OCI-M1 (cell line): ENCODE data around the gene ATG10.
"Not testable (repeated sequence)": the region's sequence is repeated elsewhere in the genome, so short reads cannot be mapped to it uniquely, and the experiment has no call there.

Experiments
- DNase-seq: peaks from one replicate; lab custom pipeline; 2025; lab: John Stamatoyannopoulos, UW

The ATG10 gene

DNA sequence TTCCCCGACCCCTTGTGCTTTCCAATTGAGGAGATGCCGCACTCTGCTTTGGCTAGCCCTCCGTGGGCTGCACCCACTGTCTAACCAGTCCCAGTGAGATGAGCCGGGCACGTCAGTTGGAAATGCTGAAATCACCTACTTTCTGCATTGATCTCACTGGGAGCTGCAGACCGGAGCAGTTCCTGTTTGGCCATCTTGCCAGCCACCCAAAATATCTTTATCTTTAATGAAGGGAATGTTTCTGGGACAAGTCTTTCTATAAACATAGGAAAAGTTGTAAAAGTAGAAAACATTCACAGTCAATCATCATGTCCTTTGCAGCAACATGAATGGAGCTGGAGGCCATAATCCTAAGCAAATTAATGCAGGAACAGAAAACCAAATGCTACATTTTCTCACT, 158.8 kb downstream of the ATG10 start:
- no peak for DNase-seq

DNA sequence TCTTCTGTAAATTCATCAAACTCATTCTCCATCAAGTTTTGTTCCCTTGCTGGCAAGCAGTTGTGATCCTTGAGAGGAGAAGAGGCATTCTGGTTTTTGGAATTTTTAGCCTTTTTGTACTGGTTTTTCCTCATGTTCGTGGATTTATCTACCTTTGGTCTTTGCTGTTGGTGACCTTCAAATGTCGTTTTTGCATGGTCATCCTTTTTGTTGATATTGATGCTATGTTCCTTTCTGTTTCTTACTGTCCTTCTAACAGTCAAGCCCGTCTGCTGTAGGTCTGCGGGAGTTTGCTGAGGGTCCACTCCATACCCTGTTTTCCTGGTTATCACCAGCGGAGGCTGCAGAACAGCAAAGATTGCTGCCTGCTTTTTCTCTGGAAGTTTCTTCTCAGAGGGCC, 165.4 kb downstream of the ATG10 start:
- no peak for DNase-seq

GRCh38 chr5:82139837-82140236, 168.0 kb downstream of the ATG10 start:
- not testable (repeated sequence) for DNase-seq

GRCh38 chr5:82142217-82142841, 170.5 kb downstream of the ATG10 start:
- DNase-seq = no peak

- no peak for DNase-seq
Observed at GRCh38 chr5:82142928-82143577, 171.2 kb downstream of the ATG10 start.

DNA sequence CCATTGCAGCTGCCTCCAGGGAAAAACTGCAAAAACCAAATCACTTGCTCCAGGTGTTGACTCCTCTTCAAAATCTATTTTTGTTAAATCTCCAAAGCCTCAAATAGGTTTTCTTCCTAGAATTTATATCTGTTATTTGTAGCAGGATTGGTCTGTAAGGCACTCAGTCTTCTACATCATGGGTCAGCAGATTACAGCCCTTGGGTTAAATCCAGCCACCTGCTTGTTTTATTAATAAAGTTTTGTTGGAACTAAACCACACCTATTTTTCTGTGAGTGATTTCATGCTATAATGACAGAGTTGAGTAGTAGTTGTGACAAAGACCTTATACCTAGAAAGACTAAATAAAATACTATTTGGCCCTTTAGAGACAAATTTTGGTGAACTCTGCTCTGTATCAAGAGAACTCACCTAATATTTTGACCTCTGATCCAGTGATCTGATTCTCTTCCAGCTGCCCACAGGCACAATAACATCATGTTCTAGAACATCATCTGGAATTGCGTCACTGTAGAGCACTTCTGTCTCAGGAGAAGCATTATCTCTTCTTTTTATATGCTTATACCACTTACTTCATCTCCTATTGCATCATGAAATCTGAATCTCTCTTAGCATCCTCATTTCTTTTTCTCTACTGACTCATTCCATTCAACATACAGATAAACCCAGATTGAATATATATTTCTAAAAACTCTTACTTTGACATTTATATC, 176.2 kb downstream of the ATG10 start:
- DNase-seq = peak; percentile 45

DNA sequence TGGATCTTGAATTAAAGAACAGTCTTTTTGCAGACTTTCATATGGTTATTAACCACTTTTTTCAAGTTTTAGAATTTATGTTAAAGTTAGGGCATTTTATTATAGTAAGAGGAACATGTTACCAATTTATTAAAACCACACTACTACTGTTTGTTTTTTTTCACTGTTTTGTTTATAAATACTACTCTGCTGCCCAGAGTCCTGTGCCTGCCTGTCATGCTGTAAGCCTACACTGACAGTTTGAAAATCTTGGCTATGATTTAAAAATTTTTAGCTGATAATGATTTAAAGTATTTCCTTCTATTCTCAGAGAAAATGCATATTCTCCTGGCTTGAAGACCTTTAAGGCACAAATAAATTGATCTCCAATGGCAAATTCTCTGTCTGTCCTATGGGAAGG, 177.6 kb downstream of the ATG10 start:
- DNase-seq = no peak

DNA sequence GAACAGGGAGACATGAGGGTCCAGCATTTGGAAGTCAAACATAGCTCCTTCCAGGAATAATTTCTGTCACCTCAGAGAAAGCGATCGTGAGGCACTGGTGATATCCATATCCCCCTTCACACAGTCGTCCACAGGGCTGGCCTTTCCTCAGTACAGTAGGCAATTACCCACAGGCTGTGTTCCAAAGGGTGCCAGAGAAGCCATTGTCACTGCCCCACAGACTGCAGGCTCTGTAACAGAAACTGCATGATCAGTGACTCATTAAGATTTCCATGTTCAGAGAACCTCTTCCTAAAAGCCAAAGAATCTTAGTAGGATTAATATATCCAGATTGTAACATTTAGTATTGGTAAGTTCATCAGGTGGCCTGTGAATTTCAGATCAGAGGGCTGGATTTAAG, 178.7 kb downstream of the ATG10 start:
- no peak for DNase-seq

DNA sequence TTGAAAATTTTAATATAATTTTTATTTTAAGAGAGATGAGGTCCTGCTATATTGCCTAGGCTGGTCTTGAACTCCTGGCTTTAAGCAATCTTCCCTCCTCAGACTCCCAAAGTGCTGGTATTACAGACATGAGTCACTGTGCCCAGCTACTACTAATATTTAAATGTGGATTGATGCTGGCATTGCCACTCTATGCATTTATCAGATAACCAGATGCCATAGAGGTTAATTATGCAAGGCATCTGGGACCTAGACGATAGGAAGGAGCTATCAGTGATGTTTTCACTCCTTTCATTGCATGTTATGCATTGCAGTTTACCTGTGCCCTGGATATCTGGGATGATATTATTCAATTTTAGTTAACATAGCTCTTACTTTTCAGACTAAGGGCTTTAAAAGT, 179.4 kb downstream of the ATG10 start:
- no peak for DNase-seq

DNA sequence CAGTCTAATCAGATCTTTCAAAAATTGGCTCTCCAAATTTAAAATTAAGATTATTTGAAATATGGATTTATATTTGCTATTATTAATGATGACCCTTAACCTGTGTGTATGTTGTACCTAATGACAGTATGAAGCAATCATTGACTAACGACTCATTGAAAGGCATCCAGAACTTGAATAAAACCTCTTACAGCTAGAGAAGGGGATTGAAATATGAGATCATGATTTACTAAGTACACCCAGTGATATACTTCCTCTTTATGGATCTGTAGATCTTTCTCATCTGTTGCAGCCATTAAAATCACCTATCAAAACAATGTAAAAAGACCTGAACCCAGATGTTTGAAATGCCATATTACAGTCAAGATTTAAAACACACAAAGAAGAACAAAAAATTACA, 179.8 kb downstream of the ATG10 start:
- DNase-seq = peak; percentile 24

GRCh38 chr5:82152978-82153481, 181.2 kb downstream of the ATG10 start:
- no peak for DNase-seq

DNA sequence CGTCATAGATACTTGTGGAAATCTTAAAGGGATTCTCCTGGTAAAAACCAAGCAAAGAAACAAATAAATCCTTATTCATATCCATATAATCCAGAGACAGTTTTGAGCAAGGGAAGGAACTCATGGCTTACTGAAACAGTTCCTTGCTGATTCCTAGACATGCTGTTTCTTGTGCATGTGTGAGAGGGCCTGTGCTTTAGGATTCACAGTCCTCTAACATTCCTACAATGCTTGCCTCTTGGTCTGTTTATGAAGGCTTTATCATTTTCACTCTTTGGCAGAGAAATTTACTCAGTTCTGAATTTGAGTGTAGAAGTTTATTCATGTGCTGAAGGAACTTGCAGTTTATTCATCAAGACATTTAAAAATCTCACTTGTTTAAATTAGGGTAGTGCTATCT, 183.0 kb downstream of the ATG10 start:
- DNase-seq = no peak

GRCh38 chr5:82155305-82155704, 183.5 kb downstream of the ATG10 start:
- no peak for DNase-seq

GRCh38 chr5:82156874-82157273, 185.1 kb downstream of the ATG10 start:
- no peak for DNase-seq

GRCh38 chr5:82158755-82159413, 187.1 kb downstream of the ATG10 start:
- DNase-seq = no peak

GRCh38 chr5:82160948-82161347, 189.1 kb downstream of the ATG10 start:
- no peak for DNase-seq

GRCh38 chr5:82162573-82162972, 190.8 kb downstream of the ATG10 start:
- no peak for DNase-seq

- no peak for DNase-seq
Observed at GRCh38 chr5:82163452-82164175, 191.8 kb downstream of the ATG10 start.

DNA sequence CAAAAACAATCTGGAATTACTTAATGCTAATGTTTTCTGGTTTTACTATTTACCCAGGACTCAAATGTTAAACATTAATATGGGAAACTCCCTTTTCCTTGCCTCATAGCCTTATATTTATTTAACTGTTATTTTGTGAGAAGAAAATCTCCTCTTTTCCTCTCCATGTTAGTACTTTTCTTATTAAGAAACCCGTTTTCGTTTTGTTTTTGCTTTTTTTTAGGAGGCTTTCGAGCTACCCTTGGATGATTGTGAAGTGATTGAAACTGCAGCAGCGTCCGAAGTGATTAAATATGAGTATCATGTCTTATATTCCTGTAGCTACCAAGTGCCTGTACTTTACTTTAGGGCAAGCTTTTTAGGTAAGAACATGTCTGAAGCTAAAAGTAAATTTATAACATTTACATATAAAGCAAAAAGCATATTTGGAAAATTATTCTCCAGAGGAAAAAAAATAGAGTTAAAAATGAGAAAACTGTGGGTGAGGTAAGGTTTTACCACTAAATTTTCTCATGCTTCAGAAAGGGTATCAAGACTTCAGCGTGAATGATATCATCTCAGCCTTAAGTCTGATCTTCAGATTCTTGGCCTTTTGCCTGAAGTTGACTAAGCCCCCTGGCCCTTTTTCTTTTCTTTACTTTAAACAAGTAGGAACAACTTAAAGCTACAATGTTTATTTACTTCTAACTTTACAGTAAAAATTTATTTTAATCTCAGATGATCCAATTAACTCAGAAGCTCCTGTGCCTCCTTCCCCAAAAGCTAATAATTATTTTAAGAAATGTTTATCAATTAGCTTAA, 192.6 kb downstream of the ATG10 start:
- peak; percentile 28 for DNase-seq

GRCh38 chr5:82164977-82165713, 193.3 kb downstream of the ATG10 start:
- no peak for DNase-seq
